Liver (tissue), 9 donors: ENCODE measurements around the gene TTC39C. TPM values are rescaled to one million over a fixed set of nuclear protein-coding genes. Genes with fewer than 3 reads are reported as not detected.

Experiments used
- DNase-seq: peaks from one replicate; pipeline ENCODE4 v3.0.0-alpha.2; 2017; ENCODE audit warnings: low spot score
- H3K27ac ChIP-seq, 2 donors: one replicate each; pipeline ENCODE4 v1.7.0; 2013; ENCODE audit warnings: inconsistent platforms in 2 of 2, low read length in 2 of 2, control low read depth in 1 of 2, low read depth in 1 of 2, mild to moderate bottlenecking in 1 of 2
- H3K27me3 ChIP-seq, 4 donors: one replicate each; pipeline versions ENCODE4 v1.6.1 to v1.7.0; 2013; ENCODE audit warnings: low read length in 3 of 4, inconsistent platforms in 1 of 4, mild to moderate bottlenecking in 1 of 4, moderate library complexity in 1 of 4; ENCODE audit not compliant: control insufficient read depth in 4 of 4, insufficient read depth in 4 of 4
- H3K36me3 ChIP-seq, 4 donors: one replicate each; pipeline versions ENCODE4 v1.6.1 to v1.7.0; 2013; ENCODE audit warnings: low read length in 3 of 4, mild to moderate bottlenecking in 3 of 4, low read depth in 1 of 4, moderate library complexity in 1 of 4; ENCODE audit not compliant: control insufficient read depth in 4 of 4, insufficient read depth in 3 of 4
- H3K4me1 ChIP-seq, 4 donors: one replicate each; pipeline versions ENCODE4 v1.6.1 to v1.7.0; 2013; ENCODE audit warnings: low read length in 3 of 4, mild to moderate bottlenecking in 3 of 4, moderate library complexity in 1 of 4; ENCODE audit not compliant: control insufficient read depth in 4 of 4, insufficient read depth in 4 of 4
- H3K4me3 ChIP-seq, 3 donors: one replicate each; pipeline versions ENCODE4 v1.6.1 to v1.7.0; 2013; ENCODE audit warnings: low read length in 3 of 3, control low read depth in 1 of 3, low read depth in 1 of 3, mild to moderate bottlenecking in 1 of 3
- H3K9ac ChIP-seq, 2 donors: one replicate each; pipeline ENCODE4 v1.7.0; 2013; ENCODE audit warnings: low read length in 2 of 2, mild to moderate bottlenecking in 2 of 2, moderate library complexity in 2 of 2, control low read depth in 1 of 2, low read depth in 1 of 2
- H3K9me3 ChIP-seq, 4 donors: one replicate each; pipeline versions ENCODE4 v1.6.1 to v1.7.0; 2013; ENCODE audit warnings: low read length in 3 of 4; ENCODE audit not compliant: control insufficient read depth in 4 of 4
- EGR1 ChIP-seq, 2 donors: IDR thresholded peaks; 2 replicates each; pipeline ENCODE4 v1.6.1; 2016 to 2018; ENCODE audit warnings: antibody characterized with exemption in 2 of 2, low read depth in 2 of 2
- FOXA1 ChIP-seq: IDR thresholded peaks from 2 replicates; pipeline ENCODE4 v1.6.1; 2016; ENCODE audit warnings: antibody characterized with exemption
- FOXA2 ChIP-seq: IDR thresholded peaks from 2 replicates; pipeline ENCODE4 v1.6.1; 2016; ENCODE audit warnings: antibody characterized with exemption
- GABPA ChIP-seq, 2 donors: IDR thresholded peaks in 1 of 2; conservative IDR thresholded peaks in 1 of 2; 2 replicates each; pipeline ENCODE4 v1.6.1; 2016; ENCODE audit warnings: antibody characterized with exemption in 2 of 2, mild to moderate bottlenecking in 1 of 2, moderate library complexity in 1 of 2
- HNF4A ChIP-seq, 2 donors: conservative IDR thresholded peaks; 2 replicates each; pipeline ENCODE4 v1.6.1; 2016; ENCODE audit warnings: antibody characterized with exemption in 2 of 2, mild to moderate bottlenecking in 2 of 2
- HNF4G ChIP-seq: IDR thresholded peaks from 2 replicates; pipeline ENCODE4 v1.6.1; 2016; ENCODE audit warnings: antibody characterized with exemption
- JUND ChIP-seq, 2 donors: IDR thresholded peaks; 2 replicates each; pipeline ENCODE4 v1.6.1; 2016; ENCODE audit warnings: antibody characterized with exemption in 2 of 2
- NR2F2 ChIP-seq: IDR thresholded peaks from 2 replicates; pipeline ENCODE4 v1.6.1; 2016; ENCODE audit warnings: antibody characterized with exemption
- RAD21 ChIP-seq, 2 donors: IDR thresholded peaks; 2 replicates each; pipeline ENCODE4 v1.6.1; 2016; ENCODE audit warnings: antibody characterized with exemption in 2 of 2, mild to moderate bottlenecking in 2 of 2
- RXRA ChIP-seq, 2 donors: IDR thresholded peaks; 2 replicates each; pipeline ENCODE4 v1.6.1; 2017 to 2018; ENCODE audit warnings: antibody characterized with exemption in 2 of 2, mild to moderate bottlenecking in 1 of 2
- SP1 ChIP-seq: IDR thresholded peaks from 2 replicates; pipeline ENCODE4 v1.6.1; 2018; ENCODE audit warnings: antibody characterized with exemption, mild to moderate bottlenecking
- TAF1 ChIP-seq: conservative IDR thresholded peaks from 2 replicates; pipeline ENCODE4 v1.6.1; 2016; ENCODE audit warnings: antibody characterized with exemption, mild to moderate bottlenecking
- YY1 ChIP-seq: IDR thresholded peaks from 2 replicates; pipeline ENCODE4 v1.6.1; 2016; ENCODE audit warnings: antibody characterized with exemption, mild to moderate bottlenecking
- WGBS: extraction: QIAGEN DNeasy Blood & Tissue Kit; methylation state at CpG from one replicate; pipeline ENCODE4 v1.1.7; 2013; 5-methylcytosine and 5-hydroxymethylcytosine counted together
- polyA plus RNA-seq, 2 donors: library from polyadenylated mRNA; stranded (reverse) in 1 of 2; unstranded in 1 of 2; fragments of 200-250 nt in 1 of 2; fragments of >200 nt in 1 of 2; fragmentation: Nextera tagmentation in 1 of 2; extraction: Ambion mirVana in 1 of 2; gene quantifications; one replicate each; pipeline versions ENCODE4 v1.2.1 to v1.2.3, GENCODE V29; 2013 to 2015
- total RNA-seq, 2 donors: library from RNA; depleted of rRNA; stranded (reverse); fragments of >200 nt; gene quantifications; one replicate each; pipeline ENCODE4 v1.2.3, GENCODE V29; 2014
- TF ChIP-seq, protein P1 (sequence below): IDR thresholded peaks from 2 replicates; pipeline ENCODE4 v1.6.1; 2016; ENCODE audit warnings: antibody characterized with exemption
- TF ChIP-seq, protein P2 (sequence below): fragments of 150-350 bp; IDR thresholded peaks from 2 replicates; pipeline ENCODE4 v1.5.1; 2017; ENCODE audit warnings: improper control_type of control experiment, low read depth, low read length; ENCODE audit not compliant: missing input control
- TF ChIP-seq, protein P3 (sequence below): IDR thresholded peaks from 2 replicates; pipeline ENCODE4 v1.6.1; 2016; ENCODE audit warnings: antibody characterized with exemption
- TF ChIP-seq, protein P4 (sequence below): IDR thresholded peaks from 2 replicates; pipeline ENCODE4 v1.6.1; 2016; ENCODE audit warnings: antibody characterized with exemption, mild to moderate bottlenecking
- TF ChIP-seq, protein P5 (sequence below): IDR thresholded peaks from 2 replicates; pipeline ENCODE4 v1.6.1; 2016; ENCODE audit warnings: antibody characterized with exemption
- donor health status: healthy.
- donor health status: healthy.
- donor health status: healthy.
- donor health status: healthy.
- donor health status: healthy.

TTC39C gene
- total and polyA plus RNA-seq, 4 donors, result 22.8 to 55.1 (median 38.6) TPM

DNA sequence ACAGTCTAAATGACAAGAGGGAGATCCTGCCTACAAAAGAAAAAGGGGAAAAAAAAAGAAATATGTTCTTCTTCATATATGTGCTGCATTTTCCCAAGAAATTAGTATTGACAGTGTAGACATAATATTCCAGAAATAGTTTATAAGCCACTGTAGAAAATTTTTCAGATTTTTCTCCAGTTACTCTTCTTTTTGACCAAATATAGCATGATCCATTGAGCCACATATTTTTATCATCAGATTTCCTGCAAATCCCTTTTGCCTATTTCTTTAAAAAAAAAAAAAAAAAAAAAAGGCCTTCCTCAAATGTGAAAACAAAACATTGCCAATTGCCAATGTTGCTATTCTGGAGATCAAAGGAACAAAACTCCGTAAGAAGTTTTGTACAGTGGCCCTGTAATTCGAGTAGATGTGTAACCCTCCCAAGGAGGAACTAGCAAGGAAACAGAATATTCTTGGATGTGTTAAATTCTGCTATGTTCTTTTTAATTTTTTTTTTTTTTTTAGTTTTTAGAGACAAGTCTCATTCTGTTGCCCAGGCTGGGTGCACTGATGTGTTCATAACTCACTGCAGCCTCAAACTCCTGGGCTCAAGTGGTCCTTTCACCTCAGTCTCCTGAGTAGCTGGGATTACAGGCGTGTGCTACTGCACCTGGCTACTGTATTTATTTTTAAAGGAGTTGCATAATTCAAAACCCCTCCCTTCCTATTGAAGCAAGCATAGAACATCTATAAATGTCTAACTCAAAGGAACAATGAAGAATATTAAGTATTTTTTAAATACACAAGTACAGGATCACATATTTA lies 111.8 kb downstream of the TTC39C start:
- DNase-seq, result no peak
- H3K36me3 ChIP-seq, result peaks cover 11 to 67% (median 61%) of the 10 kb centered on the region in 4 donors

More for the DNA sequence above, 111.8 kb downstream of the TTC39C start:
- Histone ChIP-seq H3K4me1 (peaks cover 0 to 7% (median 2%) of the 10 kb centered on the region in 4 donors), H3K27me3 (no peaks in the 10 kb centered on the region), H3K27ac (no peak overlapping the region), H3K4me3 (no peak overlapping the region), H3K9me3 (no peaks in the 10 kb centered on the region), H3K9ac (no peak overlapping the region)
- 52% methylated on average over 3 of the region's 3 CpGs for WGBS
- TF ChIP-seq RAD21 (IDR thresholded peaks at IDR 0.05) (no peak), RXRA (IDR thresholded peaks at IDR 0.05) (no peak), FOXA2 (no peak), FOXA1 (no peak), JUND (IDR thresholded peaks at IDR 0.05) (no peak), HNF4A (conservative IDR thresholded peaks at IDR 0.05) (no peak), GABPA (IDR thresholded peaks at IDR 0.05 in 1 of 2, conservative IDR thresholded peaks at IDR 0.05 in 1 of 2) (no peak), HNF4G (no peak), YY1 (no peak), EGR1 (IDR thresholded peaks at IDR 0.05; ENCODE audit: low read depth in 2 of 2) (no peak), TAF1 (no peak), NR2F2 (no peak), SP1 (no peak)
- TF ChIP-seq, protein P1, sequence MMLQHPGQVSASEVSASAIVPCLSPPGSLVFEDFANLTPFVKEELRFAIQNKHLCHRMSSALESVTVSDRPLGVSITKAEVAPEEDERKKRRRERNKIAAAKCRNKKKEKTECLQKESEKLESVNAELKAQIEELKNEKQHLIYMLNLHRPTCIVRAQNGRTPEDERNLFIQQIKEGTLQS, result no peak
- TF ChIP-seq, protein P2, sequence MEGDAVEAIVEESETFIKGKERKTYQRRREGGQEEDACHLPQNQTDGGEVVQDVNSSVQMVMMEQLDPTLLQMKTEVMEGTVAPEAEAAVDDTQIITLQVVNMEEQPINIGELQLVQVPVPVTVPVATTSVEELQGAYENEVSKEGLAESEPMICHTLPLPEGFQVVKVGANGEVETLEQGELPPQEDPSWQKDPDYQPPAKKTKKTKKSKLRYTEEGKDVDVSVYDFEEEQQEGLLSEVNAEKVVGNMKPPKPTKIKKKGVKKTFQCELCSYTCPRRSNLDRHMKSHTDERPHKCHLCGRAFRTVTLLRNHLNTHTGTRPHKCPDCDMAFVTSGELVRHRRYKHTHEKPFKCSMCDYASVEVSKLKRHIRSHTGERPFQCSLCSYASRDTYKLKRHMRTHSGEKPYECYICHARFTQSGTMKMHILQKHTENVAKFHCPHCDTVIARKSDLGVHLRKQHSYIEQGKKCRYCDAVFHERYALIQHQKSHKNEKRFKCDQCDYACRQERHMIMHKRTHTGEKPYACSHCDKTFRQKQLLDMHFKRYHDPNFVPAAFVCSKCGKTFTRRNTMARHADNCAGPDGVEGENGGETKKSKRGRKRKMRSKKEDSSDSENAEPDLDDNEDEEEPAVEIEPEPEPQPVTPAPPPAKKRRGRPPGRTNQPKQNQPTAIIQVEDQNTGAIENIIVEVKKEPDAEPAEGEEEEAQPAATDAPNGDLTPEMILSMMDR, result no peak
- TF ChIP-seq, protein P3, sequence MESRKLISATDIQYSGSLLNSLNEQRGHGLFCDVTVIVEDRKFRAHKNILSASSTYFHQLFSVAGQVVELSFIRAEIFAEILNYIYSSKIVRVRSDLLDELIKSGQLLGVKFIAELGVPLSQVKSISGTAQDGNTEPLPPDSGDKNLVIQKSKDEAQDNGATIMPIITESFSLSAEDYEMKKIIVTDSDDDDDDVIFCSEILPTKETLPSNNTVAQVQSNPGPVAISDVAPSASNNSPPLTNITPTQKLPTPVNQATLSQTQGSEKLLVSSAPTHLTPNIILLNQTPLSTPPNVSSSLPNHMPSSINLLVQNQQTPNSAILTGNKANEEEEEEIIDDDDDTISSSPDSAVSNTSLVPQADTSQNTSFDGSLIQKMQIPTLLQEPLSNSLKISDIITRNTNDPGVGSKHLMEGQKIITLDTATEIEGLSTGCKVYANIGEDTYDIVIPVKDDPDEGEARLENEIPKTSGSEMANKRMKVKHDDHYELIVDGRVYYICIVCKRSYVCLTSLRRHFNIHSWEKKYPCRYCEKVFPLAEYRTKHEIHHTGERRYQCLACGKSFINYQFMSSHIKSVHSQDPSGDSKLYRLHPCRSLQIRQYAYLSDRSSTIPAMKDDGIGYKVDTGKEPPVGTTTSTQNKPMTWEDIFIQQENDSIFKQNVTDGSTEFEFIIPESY, result no peak
- TF ChIP-seq, protein P4, sequence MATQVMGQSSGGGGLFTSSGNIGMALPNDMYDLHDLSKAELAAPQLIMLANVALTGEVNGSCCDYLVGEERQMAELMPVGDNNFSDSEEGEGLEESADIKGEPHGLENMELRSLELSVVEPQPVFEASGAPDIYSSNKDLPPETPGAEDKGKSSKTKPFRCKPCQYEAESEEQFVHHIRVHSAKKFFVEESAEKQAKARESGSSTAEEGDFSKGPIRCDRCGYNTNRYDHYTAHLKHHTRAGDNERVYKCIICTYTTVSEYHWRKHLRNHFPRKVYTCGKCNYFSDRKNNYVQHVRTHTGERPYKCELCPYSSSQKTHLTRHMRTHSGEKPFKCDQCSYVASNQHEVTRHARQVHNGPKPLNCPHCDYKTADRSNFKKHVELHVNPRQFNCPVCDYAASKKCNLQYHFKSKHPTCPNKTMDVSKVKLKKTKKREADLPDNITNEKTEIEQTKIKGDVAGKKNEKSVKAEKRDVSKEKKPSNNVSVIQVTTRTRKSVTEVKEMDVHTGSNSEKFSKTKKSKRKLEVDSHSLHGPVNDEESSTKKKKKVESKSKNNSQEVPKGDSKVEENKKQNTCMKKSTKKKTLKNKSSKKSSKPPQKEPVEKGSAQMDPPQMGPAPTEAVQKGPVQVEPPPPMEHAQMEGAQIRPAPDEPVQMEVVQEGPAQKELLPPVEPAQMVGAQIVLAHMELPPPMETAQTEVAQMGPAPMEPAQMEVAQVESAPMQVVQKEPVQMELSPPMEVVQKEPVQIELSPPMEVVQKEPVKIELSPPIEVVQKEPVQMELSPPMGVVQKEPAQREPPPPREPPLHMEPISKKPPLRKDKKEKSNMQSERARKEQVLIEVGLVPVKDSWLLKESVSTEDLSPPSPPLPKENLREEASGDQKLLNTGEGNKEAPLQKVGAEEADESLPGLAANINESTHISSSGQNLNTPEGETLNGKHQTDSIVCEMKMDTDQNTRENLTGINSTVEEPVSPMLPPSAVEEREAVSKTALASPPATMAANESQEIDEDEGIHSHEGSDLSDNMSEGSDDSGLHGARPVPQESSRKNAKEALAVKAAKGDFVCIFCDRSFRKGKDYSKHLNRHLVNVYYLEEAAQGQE, result no peak
- TF ChIP-seq, protein P5, sequence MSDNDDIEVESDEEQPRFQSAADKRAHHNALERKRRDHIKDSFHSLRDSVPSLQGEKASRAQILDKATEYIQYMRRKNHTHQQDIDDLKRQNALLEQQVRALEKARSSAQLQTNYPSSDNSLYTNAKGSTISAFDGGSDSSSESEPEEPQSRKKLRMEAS, result no peak
